Body of pancreas (tissue), 4 donors: ENCODE data around the gene CERT1.

Source experiments
- CTCF ChIP-seq, 7 experiments: fragments of 450-650 bp in 4 of 7; fragments of 200-600 bp in 3 of 7; sonication (generic) in 3 of 7; IDR thresholded peaks; one replicate each; pipeline ENCODE4 v1.5.1; 2016 to 2019; ENCODE audit warnings: antibody characterized with exemption in 7 of 7
- POLR2A ChIP-seq, 3 donors: fragments of 450-650 bp; IDR thresholded peaks; one replicate each; pipeline ENCODE4 v1.6.1; 2016; ENCODE audit warnings: antibody characterized with exemption in 3 of 3, mild to moderate bottlenecking in 2 of 3

- TF ChIP-seq CTCF (IDR thresholded peaks at IDR 0.05) = no peak
- TF ChIP-seq POLR2A (IDR thresholded peaks at IDR 0.05) = no peak
These were observed 54.3 kb downstream of the CERT1 start for GRCh38 chr5:75457161-75457560.
